Sigmoid colon (tissue), 7 donors: ENCODE measurements around the gene CAMTA1. TPM values are rescaled to one million over a fixed set of nuclear protein-coding genes. Genes with fewer than 3 reads are reported as not detected.

Source experiments
- DNase-seq: peaks from one replicate; pipeline ENCODE4 v3.0.0-alpha.2; 2019
- H3K27ac ChIP-seq, 4 donors: fragments of 200-600 bp; sonication (generic); one replicate each; pipeline ENCODE4 v1.5.1; 2016 to 2019; ENCODE audit warnings: mild to moderate bottlenecking in 1 of 4
- H3K27me3 ChIP-seq, 3 donors: fragments of 200-600 bp; sonication (generic); one replicate each; pipeline ENCODE4 v1.5.1; 2019; ENCODE audit warnings: mild to moderate bottlenecking in 1 of 3
- H3K36me3 ChIP-seq, 4 donors: fragments of 200-600 bp; sonication (generic); one replicate each; pipeline ENCODE4 v1.5.1; 2016 to 2019
- H3K4me1 ChIP-seq, 4 donors: fragments of 200-600 bp; sonication (generic); one replicate each; pipeline ENCODE4 v1.5.1; 2017 to 2019
- H3K4me3 ChIP-seq, 4 donors: fragments of 200-600 bp; sonication (generic); one replicate each; pipeline ENCODE4 v1.5.1; 2017 to 2019; ENCODE audit warnings: mild to moderate bottlenecking in 2 of 4, moderate library complexity in 1 of 4
- H3K9me3 ChIP-seq, 4 donors: fragments of 200-600 bp in 3 of 4; sonication (generic) in 3 of 4; one replicate each; pipeline versions ENCODE4 v1.5.1 to v1.6.1; 2013 to 2019
- CTCF ChIP-seq, 4 experiments: fragments of 450-650 bp in 3 of 4; fragments of 200-600 bp in 1 of 4; IDR thresholded peaks; one replicate each; pipeline ENCODE4 v1.5.1; 2016 to 2019; ENCODE audit warnings: antibody characterized with exemption in 4 of 4, mild to moderate bottlenecking in 3 of 4, moderate library complexity in 2 of 4
- EP300 ChIP-seq, 4 donors: sonication (generic); formaldehyde crosslinking; IDR thresholded peaks; one replicate each; pipeline ENCODE4 v1.6.1; 2017; ENCODE audit warnings: antibody characterized with exemption in 4 of 4
- POLR2A ChIP-seq, 2 donors: fragments of 450-650 bp; IDR thresholded peaks; one replicate each; pipeline ENCODE4 v1.6.1; 2016; ENCODE audit warnings: antibody characterized with exemption in 2 of 2, mild to moderate bottlenecking in 2 of 2, moderate library complexity in 2 of 2
- POLR2AphosphoS5 ChIP-seq, 4 donors: sonication (generic); formaldehyde crosslinking; IDR thresholded peaks; one replicate each; pipeline ENCODE4 v1.6.1; 2017; ENCODE audit warnings: antibody characterized with exemption in 4 of 4
- WGBS, 2 donors: extraction: QIAGEN DNeasy Blood & Tissue Kit; methylation state at CpG; one replicate each; pipeline ENCODE4 v1.1.7; 2013; 5-methylcytosine and 5-hydroxymethylcytosine counted together
- intact Hi-C: fragments of 100-400 bp; cut with DNase I; formaldehyde crosslinking; loops from one replicate; pipeline ENCODE4 v1.15.1; 2023
- polyA plus RNA-seq, 3 donors: library from polyadenylated mRNA; stranded (reverse); fragments of 200-250 nt; gene quantifications; one replicate each; pipeline ENCODE4 v1.2.3, GENCODE V29; 2013
- total RNA-seq, 4 donors: library from RNA; depleted of rRNA; stranded (reverse); fragments of >200 nt; gene quantifications; one replicate each; pipeline ENCODE4 v1.1.0, GENCODE V29; 2016
- donor health status: healthy with polysubstance abuse.
- donor health status: Bipolar disorder and iron deficiency.
- donor health status: healthy.

CAMTA1 gene
- total and polyA plus RNA-seq, 7 donors = 97.9 to 196 (median 177) TPM

GRCh38 chr1:7405844-7406500 lies 620.7 kb downstream of the CAMTA1 start:
- Histone ChIP-seq H3K36me3 (no peaks in the 10 kb centered on the region), H3K27ac (no peak overlapping the region), H3K4me3 (no peak overlapping the region), H3K9me3 (no peaks in the 10 kb centered on the region), H3K4me1 (peaks cover 0 to 13% (median 7%) of the 10 kb centered on the region in 4 donors), H3K27me3 (no peaks in the 10 kb centered on the region)
- intact Hi-C loops = no loop called here
- no peak for TF ChIP-seq EP300 (IDR thresholded peaks at IDR 0.05)
- TF ChIP-seq CTCF (IDR thresholded peaks at IDR 0.05) = no peak
- TF ChIP-seq POLR2AphosphoS5 (IDR thresholded peaks at IDR 0.05) = no peak
- TF ChIP-seq POLR2A (IDR thresholded peaks at IDR 0.05) = no peak
- DNase-seq = peak; percentile 26
- WGBS, 2 donors = 87 to 90% methylated on average over 9 of the region's 9 CpGs

- Histone ChIP-seq H3K9me3 (no peaks in the 10 kb centered on the region), H3K27me3 (no peaks in the 10 kb centered on the region), H3K27ac (no peak overlapping the region), H3K4me1 (peaks cover 0 to 7% (median 5%) of the 10 kb centered on the region in 4 donors), H3K4me3 (no peak overlapping the region), H3K36me3 (no peaks in the 10 kb centered on the region)
- peak; percentile 60 for DNase-seq
- TF ChIP-seq EP300 (IDR thresholded peaks at IDR 0.05) (no peak), POLR2A (IDR thresholded peaks at IDR 0.05) (no peak), CTCF (IDR thresholded peaks at IDR 0.05) (no peak), POLR2AphosphoS5 (IDR thresholded peaks at IDR 0.05) (no peak)
- intact Hi-C loops = no loop called here
- WGBS, 2 donors = 92 to 93% methylated on average over 18 of the region's 18 CpGs
Measured at GRCh38 chr1:7406641-7407543, 621.6 kb downstream of the CAMTA1 start.

- Histone ChIP-seq H3K4me3 (no peak overlapping the region), H3K4me1 (peaks cover 0 to under 1% (median under 1%) of the 10 kb centered on the region in 4 donors), H3K36me3 (no peaks in the 10 kb centered on the region), H3K27ac (no peak overlapping the region), H3K9me3 (no peaks in the 10 kb centered on the region), H3K27me3 (no peaks in the 10 kb centered on the region)
- 94% methylated on average over 7 of the region's 7 CpGs for WGBS, 2 donors
- intact Hi-C loops = no loop called here
- no peak for TF ChIP-seq EP300 (IDR thresholded peaks at IDR 0.05)
- peak; percentile 36 for DNase-seq
Measured at GRCh38 chr1:7407544-7407895, 622.3 kb downstream of the CAMTA1 start.

- intact Hi-C loops = no loop called here
Measured at GRCh38 chr1:7407980-7408770, 622.9 kb downstream of the CAMTA1 start.

More at GRCh38 chr1:7407980-7408770, 622.9 kb downstream of the CAMTA1 start:
- 90 to 93% methylated on average over 23 of the region's 23 CpGs for WGBS, 2 donors
- H3K36me3 ChIP-seq = no peaks in the 10 kb centered on the region
- H3K27me3 ChIP-seq = no peaks in the 10 kb centered on the region
- H3K27ac ChIP-seq = no peak overlapping the region
- DNase-seq = peak; percentile 41
- no peaks in the 10 kb centered on the region for H3K4me1 ChIP-seq
- TF ChIP-seq CTCF (IDR thresholded peaks at IDR 0.05) (no peak), EP300 (IDR thresholded peaks at IDR 0.05) (no peak), POLR2A (IDR thresholded peaks at IDR 0.05) (no peak), POLR2AphosphoS5 (IDR thresholded peaks at IDR 0.05) (no peak)
- H3K9me3 ChIP-seq = no peaks in the 10 kb centered on the region
- no peak overlapping the region for H3K4me3 ChIP-seq
